ENCODE data around the gene GRIN1.
A peak's percentile ranks its signal among the peaks of the same experiment; 100 is the strongest.
"Not testable (repeated sequence)": the region's sequence is repeated elsewhere in the genome, so short reads cannot be mapped to it uniquely, and the experiment has no call there.

The GRIN1 gene

GRCh38 chr9:137116728-137117127, 22.2 kb upstream of the GRIN1 start:
- no peak overlapping the region for H3K9ac ChIP-seq (ENCODE audit: low read depth, low read length)
- H3K9me3 ChIP-seq (ENCODE audit: control insufficient read depth, insufficient read depth, low read length) = no peaks in the 10 kb centered on the region
- no peaks in the 10 kb centered on the region for H3K4me1 ChIP-seq (ENCODE audit: insufficient read depth, low read length)
- no peaks in the 10 kb centered on the region for H3K36me3 ChIP-seq (ENCODE audit: insufficient read depth, low read length)

- Histone ChIP-seq H3K9ac (ENCODE audit: low read depth, low read length) (no peak overlapping the region), H3K4me1 (ENCODE audit: insufficient read depth, low read length) (no peaks in the 10 kb centered on the region), H3K36me3 (ENCODE audit: insufficient read depth, low read length) (no peaks in the 10 kb centered on the region), H3K9me3 (ENCODE audit: control insufficient read depth, insufficient read depth, low read length) (no peaks in the 10 kb centered on the region)
These were observed 21.7 kb upstream of the GRIN1 start for GRCh38 chr9:137117269-137117731.

- not testable (repeated sequence) for H3K4me1 ChIP-seq (ENCODE audit: insufficient read depth, low read length)
These were observed 20.8 kb upstream of the GRIN1 start for GRCh38 chr9:137118092-137118603.

GRCh38 chr9:137121927-137122795, 16.8 kb upstream of the GRIN1 start:
- H3K4me1 ChIP-seq (ENCODE audit: insufficient read depth, low read length); H3K9me3 ChIP-seq (ENCODE audit: control insufficient read depth, insufficient read depth, low read length); H3K36me3 ChIP-seq (ENCODE audit: insufficient read depth, low read length); H3K9ac ChIP-seq (ENCODE audit: low read depth, low read length): not testable (repeated sequence)

More at GRCh38 chr9:137118092-137118603, 20.8 kb upstream of the GRIN1 start:
- H3K36me3 ChIP-seq (ENCODE audit: insufficient read depth, low read length); H3K9ac ChIP-seq (ENCODE audit: low read depth, low read length); H3K9me3 ChIP-seq (ENCODE audit: control insufficient read depth, insufficient read depth, low read length): not testable (repeated sequence)

- not testable (repeated sequence) for H3K9me3 ChIP-seq (ENCODE audit: control insufficient read depth, insufficient read depth, low read length); H3K9ac ChIP-seq (ENCODE audit: low read depth, low read length); H3K4me1 ChIP-seq (ENCODE audit: insufficient read depth, low read length); H3K36me3 ChIP-seq (ENCODE audit: insufficient read depth, low read length)
These were observed 16.0 kb upstream of the GRIN1 start for GRCh38 chr9:137122796-137123467.

- H3K36me3 ChIP-seq (ENCODE audit: insufficient read depth, low read length) = no peaks in the 10 kb centered on the region
- H3K9me3 ChIP-seq (ENCODE audit: control insufficient read depth, insufficient read depth, low read length) = no peaks in the 10 kb centered on the region
- H3K9ac ChIP-seq (ENCODE audit: low read depth, low read length) = no peak overlapping the region
- H3K4me1 ChIP-seq (ENCODE audit: insufficient read depth, low read length) = peaks cover 5% of the 10 kb centered on the region
These were observed 15.5 kb upstream of the GRIN1 start for GRCh38 chr9:137123468-137123837.

- not testable (repeated sequence) for H3K36me3 ChIP-seq (ENCODE audit: insufficient read depth, low read length); H3K9ac ChIP-seq (ENCODE audit: low read depth, low read length); H3K4me1 ChIP-seq (ENCODE audit: insufficient read depth, low read length); H3K9me3 ChIP-seq (ENCODE audit: control insufficient read depth, insufficient read depth, low read length)
These were observed 14.9 kb upstream of the GRIN1 start for GRCh38 chr9:137123952-137124462.

GRCh38 chr9:137126786-137127185, 12.2 kb upstream of the GRIN1 start:
- Histone ChIP-seq H3K36me3 (ENCODE audit: insufficient read depth, low read length) (no peaks in the 10 kb centered on the region), H3K4me1 (ENCODE audit: insufficient read depth, low read length) (peaks cover 8% of the 10 kb centered on the region), H3K9ac (ENCODE audit: low read depth, low read length) (no peak overlapping the region), H3K9me3 (ENCODE audit: control insufficient read depth, insufficient read depth, low read length) (no peaks in the 10 kb centered on the region)

- Histone ChIP-seq H3K9me3 (ENCODE audit: control insufficient read depth, insufficient read depth, low read length) (no peaks in the 10 kb centered on the region), H3K9ac (ENCODE audit: low read depth, low read length) (peak overlapping the region; percentile 33; the same call in 1 of the 2 replicates), H3K36me3 (ENCODE audit: insufficient read depth, low read length) (no peaks in the 10 kb centered on the region), H3K4me1 (ENCODE audit: insufficient read depth, low read length) (peaks cover 8% of the 10 kb centered on the region)
These were observed 11.4 kb upstream of the GRIN1 start for GRCh38 chr9:137127301-137128157.

GRCh38 chr9:137128158-137128861, 10.6 kb upstream of the GRIN1 start:
- no peaks in the 10 kb centered on the region for H3K9me3 ChIP-seq (ENCODE audit: control insufficient read depth, insufficient read depth, low read length)
- peak overlapping the region; percentile 59 for H3K9ac ChIP-seq (ENCODE audit: low read depth, low read length)
- no peaks in the 10 kb centered on the region for H3K36me3 ChIP-seq (ENCODE audit: insufficient read depth, low read length)
- peaks cover 8% of the 10 kb centered on the region for H3K4me1 ChIP-seq (ENCODE audit: insufficient read depth, low read length)

- Histone ChIP-seq H3K36me3 (ENCODE audit: insufficient read depth, low read length) (no peaks in the 10 kb centered on the region), H3K9me3 (ENCODE audit: control insufficient read depth, insufficient read depth, low read length) (no peaks in the 10 kb centered on the region), H3K4me1 (ENCODE audit: insufficient read depth, low read length) (peaks cover 8% of the 10 kb centered on the region), H3K9ac (ENCODE audit: low read depth, low read length) (peak overlapping the region; percentile 59)
These were observed 10.0 kb upstream of the GRIN1 start for GRCh38 chr9:137128862-137129455.

- Histone ChIP-seq H3K36me3 (ENCODE audit: insufficient read depth, low read length) (no peaks in the 10 kb centered on the region), H3K4me1 (ENCODE audit: insufficient read depth, low read length) (peaks cover 8% of the 10 kb centered on the region), H3K9ac (ENCODE audit: low read depth, low read length) (peak overlapping the region; percentile 59), H3K9me3 (ENCODE audit: control insufficient read depth, insufficient read depth, low read length) (no peaks in the 10 kb centered on the region)
These were observed 9.3 kb upstream of the GRIN1 start for GRCh38 chr9:137129456-137130175.
